ENCODE results near the gene GOLGA8M.
"Not testable (repeated sequence)": the region's sequence is repeated elsewhere in the genome, so short reads cannot be mapped to it uniquely, and the experiment has no call there.

DNA sequence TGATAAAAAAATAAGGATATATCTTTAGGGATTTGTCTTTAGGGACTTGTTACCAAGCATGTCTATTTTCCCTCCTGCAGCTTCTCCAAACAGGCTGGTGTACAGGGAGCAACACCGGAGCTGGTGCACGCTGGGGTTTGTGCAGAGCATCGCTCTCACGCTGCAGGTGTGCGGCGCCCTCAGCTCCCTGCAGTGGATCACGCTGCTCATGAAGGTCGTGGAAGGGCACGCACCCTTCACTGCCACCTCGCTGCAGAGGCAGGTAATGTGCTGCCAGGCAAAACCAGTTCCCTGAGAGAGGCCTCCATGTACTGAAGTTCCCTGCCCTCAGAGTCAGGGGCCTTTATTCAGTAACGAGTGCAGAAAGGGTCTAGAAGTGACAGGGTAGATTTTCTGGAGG, 58.0 kb downstream of the GOLGA8M start:
- TF ChIP-seq L3MBTL2 (conservative IDR thresholded peaks at IDR 0.05); SP1 (IDR thresholded peaks at IDR 0.05); FOXM1 (IDR thresholded peaks at IDR 0.05; ENCODE audit: borderline replicate concordance); ELF4 (IDR thresholded peaks at IDR 0.05); TARDBP (IDR thresholded peaks at IDR 0.05); ARNT (IDR thresholded peaks at IDR 0.05): not testable (repeated sequence)
- TF ChIP-seq, protein P1, sequence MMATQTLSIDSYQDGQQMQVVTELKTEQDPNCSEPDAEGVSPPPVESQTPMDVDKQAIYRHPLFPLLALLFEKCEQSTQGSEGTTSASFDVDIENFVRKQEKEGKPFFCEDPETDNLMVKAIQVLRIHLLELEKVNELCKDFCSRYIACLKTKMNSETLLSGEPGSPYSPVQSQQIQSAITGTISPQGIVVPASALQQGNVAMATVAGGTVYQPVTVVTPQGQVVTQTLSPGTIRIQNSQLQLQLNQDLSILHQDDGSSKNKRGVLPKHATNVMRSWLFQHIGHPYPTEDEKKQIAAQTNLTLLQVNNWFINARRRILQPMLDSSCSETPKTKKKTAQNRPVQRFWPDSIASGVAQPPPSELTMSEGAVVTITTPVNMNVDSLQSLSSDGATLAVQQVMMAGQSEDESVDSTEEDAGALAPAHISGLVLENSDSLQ (IDR thresholded peaks at IDR 0.05), result not testable (repeated sequence)

Measured in HEK293T (cell line).